Breast epithelium (tissue), 3 donors: ENCODE results near the gene WBP1L.

Experiments used
- CTCF ChIP-seq, 3 donors: fragments of 450-650 bp; IDR thresholded peaks; one replicate each; pipeline ENCODE4 v1.5.1; 2016 to 2017; ENCODE audit warnings: antibody characterized with exemption in 3 of 3, mild to moderate bottlenecking in 3 of 3, moderate library complexity in 3 of 3
- POLR2A ChIP-seq: fragments of 450-650 bp; IDR thresholded peaks from one replicate; pipeline ENCODE4 v1.6.1; 2016; ENCODE audit warnings: antibody characterized with exemption, mild to moderate bottlenecking, moderate library complexity
- POLR2AphosphoS5 ChIP-seq, 3 donors: sonication (generic); formaldehyde crosslinking; IDR thresholded peaks; one replicate each; pipeline ENCODE4 v1.6.1; 2017; ENCODE audit warnings: antibody characterized with exemption in 3 of 3

- no peak for TF ChIP-seq POLR2AphosphoS5 (IDR thresholded peaks at IDR 0.05)
- peak in 1 of 3 donors; percentile 26 for TF ChIP-seq CTCF (IDR thresholded peaks at IDR 0.05)
- no peak for TF ChIP-seq POLR2A
These were observed 30.3 kb upstream of the WBP1L start for GRCh38 chr10:102713539-102713813.
